Suppressor macrophage (primary cell): ENCODE measurements around the gene DISC1.

Experiments used
- DNase-seq, 4 experiments: peaks; one replicate each; pipeline ENCODE4 v3.0.0-alpha.2; 2020 to 2022

The DISC1 gene

GRCh38 chr1:231860221-231861088, 233.9 kb downstream of the DISC1 start:
- DNase-seq: no peak

- DNase-seq: peak in 2 of 4 experiments; percentile 18 to 26
Measured at GRCh38 chr1:231861541-231862481, 235.2 kb downstream of the DISC1 start.

GRCh38 chr1:231862611-231863010, 236.0 kb downstream of the DISC1 start:
- DNase-seq: peak in 2 of 4 experiments; percentile 20 to 27

- no peak for DNase-seq
Measured at GRCh38 chr1:231865331-231865730, 238.7 kb downstream of the DISC1 start.

- DNase-seq: peak; percentile 64 to 79 (median 78)
Measured at GRCh38 chr1:231866392-231867331, 240.1 kb downstream of the DISC1 start.

GRCh38 chr1:231867607-231868006, 241.0 kb downstream of the DISC1 start:
- no peak for DNase-seq

GRCh38 chr1:231869364-231869763, 242.8 kb downstream of the DISC1 start:
- peak; percentile 70 to 83 (median 79) for DNase-seq

- DNase-seq: no peak
Measured at GRCh38 chr1:231871471-231871870, 244.9 kb downstream of the DISC1 start.

- no peak for DNase-seq
Measured at GRCh38 chr1:231871878-231872277, 245.3 kb downstream of the DISC1 start.

GRCh38 chr1:231872461-231872910, 245.9 kb downstream of the DISC1 start:
- no peak for DNase-seq

GRCh38 chr1:231878737-231879136, 252.1 kb downstream of the DISC1 start:
- no peak for DNase-seq

- no peak for DNase-seq
Measured at GRCh38 chr1:231879296-231879695, 252.7 kb downstream of the DISC1 start.

GRCh38 chr1:231882333-231882732, 255.7 kb downstream of the DISC1 start:
- no peak for DNase-seq

GRCh38 chr1:231882790-231883189, 256.2 kb downstream of the DISC1 start:
- no peak for DNase-seq

GRCh38 chr1:231883382-231883781, 256.8 kb downstream of the DISC1 start:
- no peak for DNase-seq

- no peak for DNase-seq
Measured at GRCh38 chr1:231885209-231885854, 258.7 kb downstream of the DISC1 start.

GRCh38 chr1:231887166-231887565, 260.6 kb downstream of the DISC1 start:
- DNase-seq: no peak

GRCh38 chr1:231887866-231888265, 261.3 kb downstream of the DISC1 start:
- DNase-seq: no peak

- no peak for DNase-seq
Measured at GRCh38 chr1:231890791-231891190, 264.2 kb downstream of the DISC1 start.

- no peak for DNase-seq
Measured at GRCh38 chr1:231893400-231894102, 267.0 kb downstream of the DISC1 start.

- DNase-seq: no peak
Measured at GRCh38 chr1:231896806-231897205, 270.2 kb downstream of the DISC1 start.
